Body of pancreas (tissue), 4 donors: ENCODE data around the gene DCD. TPM values are rescaled to one million over a fixed set of nuclear protein-coding genes. Genes with fewer than 3 reads are reported as not detected.
"Not testable (repeated sequence)": the region's sequence is repeated elsewhere in the genome, so short reads cannot be mapped to it uniquely, and the experiment has no call there.

Experiments used
- ATAC-seq: fragments of 150-250 bp; one replicate; pipeline ENCODE4 v1.9.1; 2016
- DNase-seq, 4 donors: peaks; one replicate each; pipeline ENCODE4 v3.0.0-alpha.2; 2019
- H3K27ac ChIP-seq, 4 donors: fragments of 200-600 bp; sonication (generic); 1 replicate in 3 of 4; 2 replicates in 1 of 4; pipeline versions ENCODE4 v1.5.1 to v1.6.1; 2016 to 2019; ENCODE audit warnings: mild to moderate bottlenecking in 1 of 4, mixed read lengths in 1 of 4, moderate library complexity in 1 of 4
- H3K27me3 ChIP-seq, 2 donors: fragments of 200-600 bp; sonication (generic); one replicate each; pipeline ENCODE4 v1.6.0; 2016; ENCODE audit warnings: mild to moderate bottlenecking in 1 of 2
- H3K36me3 ChIP-seq, 2 donors: fragments of 200-600 bp; sonication (generic); replicated peaks in 1 of 2; 2 replicates each; pipeline ENCODE4 v1.5.1; 2016; ENCODE audit warnings: low read depth in 2 of 2; ENCODE audit not compliant: insufficient read depth in 1 of 2
- H3K4me1 ChIP-seq: fragments of 200-600 bp; sonication (generic); one replicate; pipeline ENCODE4 v1.6.0; 2016
- H3K4me3 ChIP-seq, 2 donors: fragments of 200-600 bp; sonication (generic); 1 replicate in 1 of 2; 2 replicates in 1 of 2; pipeline ENCODE4 v1.5.1; 2016 to 2019
- H3K9me3 ChIP-seq, 3 donors: fragments of 200-600 bp; sonication (generic); 1 replicate in 2 of 3; 2 replicates in 1 of 3; pipeline ENCODE4 v1.5.1; 2016
- POLR2A ChIP-seq, 3 donors: fragments of 450-650 bp; IDR thresholded peaks; one replicate each; pipeline ENCODE4 v1.6.1; 2016; ENCODE audit warnings: antibody characterized with exemption in 3 of 3, mild to moderate bottlenecking in 2 of 3
- WGBS, 2 donors: methylation state at CpG; one replicate each; pipeline ENCODE4 v1.1.5; 2017; 5-methylcytosine and 5-hydroxymethylcytosine counted together
- intact Hi-C: fragments of 100-400 bp; cut with DNase I; formaldehyde crosslinking; loops from one replicate; pipeline ENCODE4 v1.15.1; 2023
- total RNA-seq, 2 donors: library from RNA; depleted of rRNA; stranded (reverse); fragments of >200 nt; gene quantifications; one replicate each; pipeline ENCODE4 v1.1.0, GENCODE V29; 2016
- TF ChIP-seq, protein P1 (sequence below), 7 experiments: fragments of 450-650 bp in 4 of 7; fragments of 200-600 bp in 3 of 7; sonication (generic) in 3 of 7; IDR thresholded peaks; one replicate each; pipeline ENCODE4 v1.5.1; 2016 to 2019; ENCODE audit warnings: antibody characterized with exemption in 7 of 7

DCD gene
- total RNA-seq, 2 donors from 2014 or later: not detected

DNA sequence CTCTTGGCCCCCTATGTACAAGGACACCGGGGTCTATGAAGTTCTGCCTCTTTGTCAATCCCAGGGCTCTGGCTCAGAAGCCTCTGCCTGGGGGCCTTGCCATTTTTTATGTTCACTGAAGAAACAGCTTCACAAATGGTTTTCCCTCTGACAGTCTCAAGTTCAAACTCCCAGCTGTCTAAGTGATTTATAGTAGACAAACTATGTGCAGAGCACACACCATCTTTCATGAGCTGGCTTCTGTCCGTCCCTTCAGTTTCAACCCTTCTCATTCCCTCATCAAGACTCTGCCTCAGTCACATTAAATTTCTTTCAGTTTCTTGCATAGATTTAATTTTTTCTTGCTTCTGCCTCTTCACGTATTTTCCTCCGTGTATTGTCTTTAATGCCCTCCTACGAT, 2.7 kb upstream of the DCD start:
- DNase-seq (no peak), ATAC-seq (no peak)
- Histone ChIP-seq H3K27ac (no peak overlapping the region), H3K9me3 (no peaks in the 10 kb centered on the region), H3K27me3 (no peaks in the 10 kb centered on the region), H3K4me3 (no peak overlapping the region), H3K4me1 (no peaks in the 10 kb centered on the region), H3K36me3 (no peaks in the 10 kb centered on the region)
- intact Hi-C loops: no loop called here
- whole genome bisulfite sequencing, 2 donors: 75% methylated on average over 5 of the region's 5 CpGs
- no peak for TF ChIP-seq POLR2A (IDR thresholded peaks at IDR 0.05)
- TF ChIP-seq, protein P1, sequence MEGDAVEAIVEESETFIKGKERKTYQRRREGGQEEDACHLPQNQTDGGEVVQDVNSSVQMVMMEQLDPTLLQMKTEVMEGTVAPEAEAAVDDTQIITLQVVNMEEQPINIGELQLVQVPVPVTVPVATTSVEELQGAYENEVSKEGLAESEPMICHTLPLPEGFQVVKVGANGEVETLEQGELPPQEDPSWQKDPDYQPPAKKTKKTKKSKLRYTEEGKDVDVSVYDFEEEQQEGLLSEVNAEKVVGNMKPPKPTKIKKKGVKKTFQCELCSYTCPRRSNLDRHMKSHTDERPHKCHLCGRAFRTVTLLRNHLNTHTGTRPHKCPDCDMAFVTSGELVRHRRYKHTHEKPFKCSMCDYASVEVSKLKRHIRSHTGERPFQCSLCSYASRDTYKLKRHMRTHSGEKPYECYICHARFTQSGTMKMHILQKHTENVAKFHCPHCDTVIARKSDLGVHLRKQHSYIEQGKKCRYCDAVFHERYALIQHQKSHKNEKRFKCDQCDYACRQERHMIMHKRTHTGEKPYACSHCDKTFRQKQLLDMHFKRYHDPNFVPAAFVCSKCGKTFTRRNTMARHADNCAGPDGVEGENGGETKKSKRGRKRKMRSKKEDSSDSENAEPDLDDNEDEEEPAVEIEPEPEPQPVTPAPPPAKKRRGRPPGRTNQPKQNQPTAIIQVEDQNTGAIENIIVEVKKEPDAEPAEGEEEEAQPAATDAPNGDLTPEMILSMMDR (IDR thresholded peaks at IDR 0.05): no peak

DNA sequence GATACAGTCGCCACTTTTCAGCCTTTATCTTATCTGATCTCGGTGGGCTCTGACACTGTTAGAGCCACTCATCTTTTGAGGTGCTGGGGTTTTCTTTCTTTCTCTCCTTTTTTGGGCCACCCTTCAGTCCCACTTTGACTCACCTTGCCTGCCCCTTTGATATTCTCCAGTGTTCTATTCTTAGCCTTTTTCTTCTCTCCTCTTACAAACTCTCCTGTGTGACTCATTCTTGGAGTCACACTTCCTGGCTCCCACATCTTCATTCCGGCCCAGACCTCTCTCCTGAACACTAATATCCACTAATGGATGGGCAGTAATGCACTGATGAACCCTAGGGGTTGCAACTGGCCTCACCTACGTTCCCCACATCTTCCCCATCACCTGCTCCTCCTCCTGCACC, 2.2 kb upstream of the DCD start:
- Histone ChIP-seq H3K4me3 (no peak overlapping the region), H3K27ac (no peak overlapping the region), H3K9me3 (no peaks in the 10 kb centered on the region), H3K4me1 (no peaks in the 10 kb centered on the region), H3K36me3 (no peaks in the 10 kb centered on the region), H3K27me3 (no peaks in the 10 kb centered on the region)
- TF ChIP-seq, protein P1 (IDR thresholded peaks at IDR 0.05): no peak
- no peak for TF ChIP-seq POLR2A (IDR thresholded peaks at IDR 0.05)
- 30 to 47% methylated on average over 4 of the region's 4 CpGs for WGBS, 2 donors
- DNase-seq: no peak
- intact Hi-C loops: no loop called here
- ATAC-seq: no peak

DNA sequence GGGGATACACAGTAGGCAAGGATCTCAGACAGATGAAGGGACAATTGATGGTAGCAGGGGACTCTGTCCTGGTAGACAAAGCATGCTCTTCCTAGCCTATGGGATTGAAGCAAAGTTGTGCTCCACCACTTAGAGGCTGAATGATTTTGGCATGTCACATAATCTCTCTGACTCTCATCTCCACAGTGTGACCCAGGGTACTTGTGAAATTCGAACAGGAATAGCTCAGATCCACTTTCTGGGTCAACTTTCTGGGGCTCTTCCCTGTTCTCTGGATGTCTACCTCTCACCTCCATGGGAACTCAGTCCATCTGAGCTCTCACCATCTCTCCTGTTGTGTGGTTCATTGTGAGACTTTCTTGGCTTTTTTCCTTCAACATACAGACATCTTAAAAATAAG, 1.7 kb upstream of the DCD start:
- H3K4me1 ChIP-seq: no peaks in the 10 kb centered on the region
- intact Hi-C loops: no loop called here

DNA sequence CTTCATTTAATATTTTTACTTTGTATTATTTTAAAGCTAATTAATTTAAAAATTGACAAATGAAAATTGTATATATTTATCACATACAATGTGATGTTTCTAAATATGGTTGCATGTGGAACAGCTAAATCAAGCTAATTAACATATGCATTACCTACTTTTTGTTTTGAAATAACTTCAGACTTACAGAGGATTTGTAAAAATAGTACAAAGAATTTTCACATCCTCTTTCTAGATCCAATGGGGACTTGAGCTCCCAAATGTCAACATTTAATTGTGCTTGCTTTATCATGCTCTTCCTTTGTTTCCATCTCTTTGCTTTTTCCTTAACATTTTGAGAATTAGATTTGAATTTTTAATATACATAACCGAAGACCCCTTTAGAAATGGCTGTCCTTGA, 6.6 kb downstream of the DCD start:
- Histone ChIP-seq H3K4me1 (no peaks in the 10 kb centered on the region), H3K27me3 (no peaks in the 10 kb centered on the region), H3K9me3 (no peaks in the 10 kb centered on the region), H3K27ac (no peak overlapping the region), H3K36me3 (no peaks in the 10 kb centered on the region), H3K4me3 (no peak overlapping the region)
- WGBS, 2 donors: 60 to 88% methylated on average over 1 of the region's 1 CpG
- no peak for ATAC-seq
- no peak for DNase-seq
- intact Hi-C loops: no loop called here
- TF ChIP-seq, protein P1 (IDR thresholded peaks at IDR 0.05): no peak
- no peak for TF ChIP-seq POLR2A (IDR thresholded peaks at IDR 0.05)

More for the DNA sequence above, 1.7 kb upstream of the DCD start:
- Histone ChIP-seq H3K36me3 (no peaks in the 10 kb centered on the region), H3K4me3 (no peak overlapping the region), H3K27me3 (no peaks in the 10 kb centered on the region), H3K27ac (no peak overlapping the region), H3K9me3 (no peaks in the 10 kb centered on the region)
- 40 to 50% methylated on average over 1 of the region's 1 CpG for whole genome bisulfite sequencing, 2 donors
- DNase-seq (no peak), ATAC-seq (no peak)
- TF ChIP-seq POLR2A (IDR thresholded peaks at IDR 0.05): no peak
- TF ChIP-seq, protein P1 (IDR thresholded peaks at IDR 0.05): no peak

DNA sequence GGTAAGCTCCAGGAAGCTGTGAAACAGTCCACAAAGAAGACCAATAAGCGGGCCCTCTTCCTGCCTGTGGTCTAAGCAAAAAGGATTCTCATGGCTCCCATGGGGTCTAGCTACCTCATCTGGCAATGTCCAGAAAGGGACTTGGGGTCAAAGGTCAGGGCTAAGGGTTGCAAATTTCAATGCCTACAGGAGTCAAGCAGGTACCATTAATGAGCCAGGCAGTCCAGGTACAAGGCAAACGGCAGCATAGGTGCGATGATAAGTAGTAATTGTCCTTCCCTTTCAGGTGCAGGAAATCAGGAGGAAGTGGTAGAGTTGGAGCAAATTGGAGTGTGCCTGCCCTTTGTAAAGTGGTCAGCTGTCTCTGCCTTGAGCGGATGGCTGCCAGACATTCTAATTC, 7.1 kb downstream of the DCD start:
- 77 to 80% methylated on average over 4 of the region's 4 CpGs for WGBS, 2 donors
- Histone ChIP-seq H3K36me3 (no peaks in the 10 kb centered on the region), H3K27ac (no peak overlapping the region), H3K4me3 (no peak overlapping the region), H3K27me3 (no peaks in the 10 kb centered on the region), H3K4me1 (no peaks in the 10 kb centered on the region), H3K9me3 (no peaks in the 10 kb centered on the region)
- intact Hi-C loops: no loop called here
- TF ChIP-seq, protein P1 (IDR thresholded peaks at IDR 0.05): no peak
- TF ChIP-seq POLR2A (IDR thresholded peaks at IDR 0.05): no peak
- no peak for ATAC-seq
- no peak for DNase-seq

DNA sequence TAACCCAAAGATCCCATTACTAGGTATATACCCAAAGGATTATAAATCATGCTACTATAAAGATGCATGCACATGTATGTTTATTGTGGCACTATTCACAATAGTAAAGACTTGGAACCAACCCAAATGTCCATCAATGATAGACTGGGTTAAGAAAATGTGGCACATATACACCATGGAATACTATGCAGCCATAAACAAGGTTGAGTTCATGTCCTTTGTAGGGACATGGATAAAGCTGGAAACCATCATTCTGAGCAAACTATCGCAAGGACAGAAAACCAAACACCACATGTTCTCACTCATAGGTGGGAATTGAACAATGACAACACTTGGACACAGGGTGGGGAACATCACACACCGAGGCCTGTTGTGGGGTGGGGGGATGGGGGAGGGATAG, 9.1 kb downstream of the DCD start:
- H3K27me3 ChIP-seq, H3K4me1 ChIP-seq, H3K4me3 ChIP-seq, H3K9me3 ChIP-seq, H3K36me3 ChIP-seq, DNase-seq, intact Hi-C loops, H3K27ac ChIP-seq, ATAC-seq: not testable (repeated sequence)
- 84 to 89% methylated on average over 2 of the region's 2 CpGs for WGBS, 2 donors
